ENCODE data around the gene NLRC3. TPM values are rescaled to one million over a fixed set of nuclear protein-coding genes. Genes with fewer than 3 reads are reported as not detected.

The NLRC3 gene
- total RNA-seq, 1 experiment from 2014 or later = 0.26 TPM

DNA sequence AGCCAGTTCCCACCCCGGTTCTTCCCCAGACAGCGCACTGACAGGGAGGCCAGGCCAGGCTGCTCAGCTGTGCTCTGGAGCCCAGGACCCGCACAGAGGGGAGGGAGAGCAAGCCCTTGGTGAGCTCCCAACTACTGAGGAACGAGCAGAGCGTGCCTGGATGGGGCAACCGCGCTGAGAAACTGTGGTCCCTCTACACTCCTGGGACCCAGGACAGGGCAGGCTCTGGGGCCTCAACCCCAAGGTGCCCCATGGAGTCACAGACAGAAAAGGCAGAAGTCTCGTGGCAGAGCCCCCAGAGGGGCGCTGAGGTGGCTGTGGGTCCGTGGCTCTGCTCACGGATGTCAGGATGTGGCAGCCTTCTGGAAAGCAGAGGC, 17.9 kb upstream of the NLRC3 start:
- intact Hi-C loops (cut with micrococcal nuclease; ENCODE audit: unreplicated experiment) (no loop called here), in situ Hi-C loops (cut with HindIII; ENCODE audit: low pct_unique_long_range_greater_than_20kb, low sequenced_read_pairs) (no loop called here)
- H3K4me3 ChIP-seq (ENCODE audit: low read depth in 2 of 2, low read length in 2 of 2) = no peak overlapping the region
- H3K27ac ChIP-seq (ENCODE audit: low read length) = no peak overlapping the region
- no peaks in the 10 kb centered on the region for H3K4me1 ChIP-seq (ENCODE audit: control insufficient read depth, insufficient read depth, low read length)
- no TSS peak for BruUV-seq (replicated peaks)
- ChIA-PET POLR2A (no interaction called here), CTCF (no interaction called here)
- H3K27me3 ChIP-seq (ENCODE audit: control insufficient read depth, insufficient read depth, low read length) = no peaks in the 10 kb centered on the region
- ATAC-seq = no peak
- H3K36me3 ChIP-seq (ENCODE audit: control insufficient read depth, insufficient read depth, low read length) = no peaks in the 10 kb centered on the region
- DNase-seq (ENCODE audit: low read depth, low spot score) = no peak
- H3K9me3 ChIP-seq (ENCODE audit: control insufficient read depth, insufficient read depth, low read depth, low read length) = peaks cover 5% of the 10 kb centered on the region; the same call in 1 of the 2 replicates
- TF ChIP-seq, protein P1, sequence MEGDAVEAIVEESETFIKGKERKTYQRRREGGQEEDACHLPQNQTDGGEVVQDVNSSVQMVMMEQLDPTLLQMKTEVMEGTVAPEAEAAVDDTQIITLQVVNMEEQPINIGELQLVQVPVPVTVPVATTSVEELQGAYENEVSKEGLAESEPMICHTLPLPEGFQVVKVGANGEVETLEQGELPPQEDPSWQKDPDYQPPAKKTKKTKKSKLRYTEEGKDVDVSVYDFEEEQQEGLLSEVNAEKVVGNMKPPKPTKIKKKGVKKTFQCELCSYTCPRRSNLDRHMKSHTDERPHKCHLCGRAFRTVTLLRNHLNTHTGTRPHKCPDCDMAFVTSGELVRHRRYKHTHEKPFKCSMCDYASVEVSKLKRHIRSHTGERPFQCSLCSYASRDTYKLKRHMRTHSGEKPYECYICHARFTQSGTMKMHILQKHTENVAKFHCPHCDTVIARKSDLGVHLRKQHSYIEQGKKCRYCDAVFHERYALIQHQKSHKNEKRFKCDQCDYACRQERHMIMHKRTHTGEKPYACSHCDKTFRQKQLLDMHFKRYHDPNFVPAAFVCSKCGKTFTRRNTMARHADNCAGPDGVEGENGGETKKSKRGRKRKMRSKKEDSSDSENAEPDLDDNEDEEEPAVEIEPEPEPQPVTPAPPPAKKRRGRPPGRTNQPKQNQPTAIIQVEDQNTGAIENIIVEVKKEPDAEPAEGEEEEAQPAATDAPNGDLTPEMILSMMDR (IDR thresholded peaks at IDR 0.05) = no peak
- TF ChIP-seq TCF7L2 (IDR thresholded peaks at IDR 0.05; ENCODE audit: low read depth, low read length) = no peak
- no peak for TF ChIP-seq SIN3A (IDR thresholded peaks at IDR 0.05; ENCODE audit: borderline replicate concordance, insufficient read depth, low read depth, low read length)
- TF ChIP-seq POLR2AphosphoS5 (IDR thresholded peaks at IDR 0.05; ENCODE audit: low read depth, low read length) = no peak
- TF ChIP-seq, protein P2, sequence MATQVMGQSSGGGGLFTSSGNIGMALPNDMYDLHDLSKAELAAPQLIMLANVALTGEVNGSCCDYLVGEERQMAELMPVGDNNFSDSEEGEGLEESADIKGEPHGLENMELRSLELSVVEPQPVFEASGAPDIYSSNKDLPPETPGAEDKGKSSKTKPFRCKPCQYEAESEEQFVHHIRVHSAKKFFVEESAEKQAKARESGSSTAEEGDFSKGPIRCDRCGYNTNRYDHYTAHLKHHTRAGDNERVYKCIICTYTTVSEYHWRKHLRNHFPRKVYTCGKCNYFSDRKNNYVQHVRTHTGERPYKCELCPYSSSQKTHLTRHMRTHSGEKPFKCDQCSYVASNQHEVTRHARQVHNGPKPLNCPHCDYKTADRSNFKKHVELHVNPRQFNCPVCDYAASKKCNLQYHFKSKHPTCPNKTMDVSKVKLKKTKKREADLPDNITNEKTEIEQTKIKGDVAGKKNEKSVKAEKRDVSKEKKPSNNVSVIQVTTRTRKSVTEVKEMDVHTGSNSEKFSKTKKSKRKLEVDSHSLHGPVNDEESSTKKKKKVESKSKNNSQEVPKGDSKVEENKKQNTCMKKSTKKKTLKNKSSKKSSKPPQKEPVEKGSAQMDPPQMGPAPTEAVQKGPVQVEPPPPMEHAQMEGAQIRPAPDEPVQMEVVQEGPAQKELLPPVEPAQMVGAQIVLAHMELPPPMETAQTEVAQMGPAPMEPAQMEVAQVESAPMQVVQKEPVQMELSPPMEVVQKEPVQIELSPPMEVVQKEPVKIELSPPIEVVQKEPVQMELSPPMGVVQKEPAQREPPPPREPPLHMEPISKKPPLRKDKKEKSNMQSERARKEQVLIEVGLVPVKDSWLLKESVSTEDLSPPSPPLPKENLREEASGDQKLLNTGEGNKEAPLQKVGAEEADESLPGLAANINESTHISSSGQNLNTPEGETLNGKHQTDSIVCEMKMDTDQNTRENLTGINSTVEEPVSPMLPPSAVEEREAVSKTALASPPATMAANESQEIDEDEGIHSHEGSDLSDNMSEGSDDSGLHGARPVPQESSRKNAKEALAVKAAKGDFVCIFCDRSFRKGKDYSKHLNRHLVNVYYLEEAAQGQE (IDR thresholded peaks at IDR 0.05; ENCODE audit: insufficient read depth in 1 of 2, low read depth in 2 of 2, low read length in 1 of 2) = no peak

DNA sequence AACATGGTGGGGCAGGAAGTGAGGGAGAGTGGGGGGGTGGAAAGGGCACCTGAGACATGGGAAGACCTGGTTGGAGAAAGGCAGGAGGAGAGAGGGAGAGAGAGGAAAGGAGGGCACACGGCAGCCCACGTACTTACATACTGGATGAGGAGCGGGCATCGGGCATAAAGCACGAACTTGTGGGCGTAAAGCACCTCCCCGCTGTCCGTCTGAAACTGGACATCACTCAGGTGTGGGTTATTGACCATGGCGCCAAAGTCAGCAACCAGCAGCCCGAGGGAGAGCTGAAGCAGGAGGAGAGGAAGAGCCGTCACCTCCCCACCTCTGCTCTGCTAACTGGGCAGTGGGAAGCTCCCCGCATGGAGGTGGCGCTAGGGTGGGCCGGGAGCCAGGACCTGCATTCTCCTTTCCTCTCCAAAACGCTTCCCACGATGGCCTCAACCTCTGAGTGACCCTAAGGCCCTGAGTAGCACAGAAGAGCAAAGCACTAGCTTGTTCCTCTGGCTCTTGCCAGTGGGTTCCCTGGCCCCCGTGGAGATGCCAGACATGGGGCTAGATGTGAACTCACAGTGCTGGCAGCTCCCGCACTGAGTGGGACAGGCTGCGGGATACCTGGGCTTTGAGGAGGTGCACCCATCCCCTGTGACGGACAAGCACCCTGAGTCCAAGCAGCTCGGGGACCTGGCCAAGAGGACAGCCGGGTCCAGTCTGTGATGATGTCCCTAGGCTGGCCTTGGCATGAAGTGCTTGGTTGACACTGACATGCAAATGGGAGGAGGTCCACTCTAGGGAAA, 17.3 kb upstream of the NLRC3 start:
- Histone ChIP-seq H3K27ac (ENCODE audit: low read length) (no peak overlapping the region), H3K4me3 (ENCODE audit: low read depth in 2 of 2, low read length in 2 of 2) (no peak overlapping the region), H3K4me1 (ENCODE audit: control insufficient read depth, insufficient read depth, low read length) (no peaks in the 10 kb centered on the region), H3K36me3 (ENCODE audit: control insufficient read depth, insufficient read depth, low read length) (no peaks in the 10 kb centered on the region), H3K9me3 (ENCODE audit: control insufficient read depth, insufficient read depth, low read depth, low read length) (no peaks in the 10 kb centered on the region), H3K27me3 (ENCODE audit: control insufficient read depth, insufficient read depth, low read length) (no peaks in the 10 kb centered on the region)
- intact Hi-C loops (cut with micrococcal nuclease; ENCODE audit: unreplicated experiment) = no loop called here
- ChIA-PET CTCF (no interaction called here), POLR2A (no interaction called here)
- in situ Hi-C loops (cut with HindIII; ENCODE audit: low pct_unique_long_range_greater_than_20kb, low sequenced_read_pairs) = no loop called here
- no TSS peak for BruUV-seq (replicated peaks)
- TF ChIP-seq TCF7L2 (IDR thresholded peaks at IDR 0.05; ENCODE audit: low read depth, low read length) (no peak), POLR2AphosphoS5 (IDR thresholded peaks at IDR 0.05; ENCODE audit: low read depth, low read length) (no peak)
- DNase-seq (ENCODE audit: low read depth, low spot score) (no peak), ATAC-seq (no peak)

DNA sequence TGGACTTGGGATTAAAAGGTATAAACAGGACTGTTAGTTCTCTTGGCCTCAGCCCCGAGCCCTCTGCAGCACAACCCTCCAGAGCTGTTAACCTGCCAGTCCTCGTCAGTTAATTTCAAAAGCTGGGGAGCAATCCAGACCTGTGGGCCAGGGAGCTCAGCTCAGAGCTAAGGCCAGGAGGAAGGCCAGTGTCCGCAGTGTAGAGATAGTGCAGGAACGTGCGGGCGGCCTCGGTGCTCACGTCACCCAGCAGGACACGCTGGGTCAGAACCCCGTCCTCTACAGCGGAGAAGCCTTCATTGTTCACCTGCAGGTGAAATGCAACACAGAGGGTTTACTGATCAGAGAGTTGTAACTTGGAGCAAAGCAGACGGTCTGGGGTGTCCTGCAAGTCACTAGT, 15.4 kb upstream of the NLRC3 start:
- ChIA-PET CTCF (no interaction called here), POLR2A (no interaction called here)
- no peaks in the 10 kb centered on the region for H3K9me3 ChIP-seq (ENCODE audit: control insufficient read depth, insufficient read depth, low read depth, low read length)
- no peaks in the 10 kb centered on the region for H3K36me3 ChIP-seq (ENCODE audit: control insufficient read depth, insufficient read depth, low read length)
- intact Hi-C loops (cut with micrococcal nuclease; ENCODE audit: unreplicated experiment) (no loop called here), in situ Hi-C loops (cut with HindIII; ENCODE audit: low pct_unique_long_range_greater_than_20kb, low sequenced_read_pairs) (no loop called here)
- DNase-seq (ENCODE audit: low read depth, low spot score) = no peak
- no peaks in the 10 kb centered on the region for H3K4me1 ChIP-seq (ENCODE audit: control insufficient read depth, insufficient read depth, low read length)
- H3K27ac ChIP-seq (ENCODE audit: low read length) = no peak overlapping the region
- BruUV-seq (replicated peaks) = no TSS peak
- ATAC-seq = no peak
- no peaks in the 10 kb centered on the region for H3K27me3 ChIP-seq (ENCODE audit: control insufficient read depth, insufficient read depth, low read length)
- TF ChIP-seq, protein P2 (IDR thresholded peaks at IDR 0.05; ENCODE audit: insufficient read depth in 1 of 2, low read depth in 2 of 2, low read length in 1 of 2) = no peak
- TF ChIP-seq SIN3A (IDR thresholded peaks at IDR 0.05; ENCODE audit: borderline replicate concordance, insufficient read depth, low read depth, low read length) = no peak
- TF ChIP-seq POLR2AphosphoS5 (IDR thresholded peaks at IDR 0.05; ENCODE audit: low read depth, low read length) = no peak
- no peak for TF ChIP-seq TCF7L2 (IDR thresholded peaks at IDR 0.05; ENCODE audit: low read depth, low read length)
- TF ChIP-seq, protein P1 (IDR thresholded peaks at IDR 0.05) = no peak
- no peak overlapping the region for H3K4me3 ChIP-seq (ENCODE audit: low read depth in 2 of 2, low read length in 2 of 2)

Data from Panc1 (cell line).